ENCODE data around the gene OCA2.
"Not testable (repeated sequence)": the region's sequence is repeated elsewhere in the genome, so short reads cannot be mapped to it uniquely, and the experiment has no call there.

The OCA2 gene

DNA sequence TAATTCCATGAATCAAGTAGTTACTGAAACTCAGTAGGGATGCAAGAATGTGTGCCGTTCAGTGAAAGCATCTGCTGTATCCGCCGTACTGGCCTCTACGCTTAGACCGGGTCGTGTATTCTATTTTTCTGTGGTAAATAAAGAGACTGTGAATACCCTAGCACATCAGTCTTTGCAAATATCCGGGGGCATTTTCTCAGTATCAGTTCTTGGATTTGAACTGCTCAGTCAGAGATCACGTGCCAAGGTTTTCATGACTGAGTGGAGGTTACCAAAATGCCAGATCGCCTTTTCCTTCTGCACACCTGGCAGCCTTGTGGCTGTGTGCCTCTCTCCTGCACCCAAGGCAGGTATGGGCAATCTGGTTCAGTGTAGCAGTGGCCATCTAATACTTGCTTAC is 377.0 kb downstream of the OCA2 start:
- no peak for TF ChIP-seq EZH2phosphoT487 (conservative IDR thresholded peaks at IDR 0.05; ENCODE audit: low read length)
- TF ChIP-seq, protein P1, sequence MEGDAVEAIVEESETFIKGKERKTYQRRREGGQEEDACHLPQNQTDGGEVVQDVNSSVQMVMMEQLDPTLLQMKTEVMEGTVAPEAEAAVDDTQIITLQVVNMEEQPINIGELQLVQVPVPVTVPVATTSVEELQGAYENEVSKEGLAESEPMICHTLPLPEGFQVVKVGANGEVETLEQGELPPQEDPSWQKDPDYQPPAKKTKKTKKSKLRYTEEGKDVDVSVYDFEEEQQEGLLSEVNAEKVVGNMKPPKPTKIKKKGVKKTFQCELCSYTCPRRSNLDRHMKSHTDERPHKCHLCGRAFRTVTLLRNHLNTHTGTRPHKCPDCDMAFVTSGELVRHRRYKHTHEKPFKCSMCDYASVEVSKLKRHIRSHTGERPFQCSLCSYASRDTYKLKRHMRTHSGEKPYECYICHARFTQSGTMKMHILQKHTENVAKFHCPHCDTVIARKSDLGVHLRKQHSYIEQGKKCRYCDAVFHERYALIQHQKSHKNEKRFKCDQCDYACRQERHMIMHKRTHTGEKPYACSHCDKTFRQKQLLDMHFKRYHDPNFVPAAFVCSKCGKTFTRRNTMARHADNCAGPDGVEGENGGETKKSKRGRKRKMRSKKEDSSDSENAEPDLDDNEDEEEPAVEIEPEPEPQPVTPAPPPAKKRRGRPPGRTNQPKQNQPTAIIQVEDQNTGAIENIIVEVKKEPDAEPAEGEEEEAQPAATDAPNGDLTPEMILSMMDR (IDR thresholded peaks at IDR 0.05; ENCODE audit: insufficient read depth, low read length, poor library complexity, severe bottlenecking), result no peak
- Histone ChIP-seq H3K79me2 (ENCODE audit: insufficient read depth, low read length) (no peaks in the 10 kb centered on the region), H4K20me1 (ENCODE audit: low read depth, low read length) (no peaks in the 10 kb centered on the region), H3F3A (ENCODE audit: insufficient read depth) (no peaks in the 10 kb centered on the region), H3K4me2 (ENCODE audit: low read depth, low read length, poor library complexity, severe bottlenecking) (no peak overlapping the region), H2AFZ (ENCODE audit: low read depth, low read length, severe bottlenecking) (no peak overlapping the region), H3K27ac (ENCODE audit: low read depth, low read length) (no peak overlapping the region), H3K4me3 (ENCODE audit: insufficient read depth, low read length, poor library complexity, severe bottlenecking) (no peak overlapping the region), H3K27me3 (ENCODE audit: low read length) (no peaks in the 10 kb centered on the region), H3K9me3 (ENCODE audit: insufficient read depth, low read length) (no peaks in the 10 kb centered on the region), H3K9ac (ENCODE audit: low read length) (no peak overlapping the region), H3K9me2 (replicated peaks; ENCODE audit: insufficient read depth, low read length) (no peaks in the 10 kb centered on the region), H3K36me3 (ENCODE audit: low read length) (no peaks in the 10 kb centered on the region)

DNA sequence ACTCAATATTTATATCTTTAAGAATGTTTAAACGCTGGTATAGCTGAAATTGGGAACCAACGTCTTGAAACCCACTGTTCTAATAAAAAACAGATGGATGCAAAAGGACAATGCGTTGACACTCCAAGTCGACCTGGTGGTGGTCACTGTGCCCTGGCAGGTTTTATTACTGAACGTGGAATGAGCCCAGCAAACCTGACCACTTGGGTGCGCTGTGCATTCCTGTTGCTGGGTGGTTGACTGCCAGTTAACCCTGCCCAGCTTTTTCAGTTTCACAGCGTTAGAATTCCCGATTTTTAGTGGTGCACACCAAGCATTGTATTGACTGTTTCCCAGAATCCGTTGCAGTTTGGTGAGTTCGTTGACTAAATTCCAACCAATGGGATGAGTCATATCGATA is 384.4 kb downstream of the OCA2 start:
- Histone ChIP-seq H3K4me2 (ENCODE audit: low read depth, low read length, poor library complexity, severe bottlenecking) (no peak overlapping the region), H3K9me3 (ENCODE audit: insufficient read depth, low read length) (peaks cover 3% of the 10 kb centered on the region; the same call in 1 of the 2 replicates), H3K9me2 (replicated peaks; ENCODE audit: insufficient read depth, low read length) (no peaks in the 10 kb centered on the region), H3K36me3 (ENCODE audit: low read length) (no peaks in the 10 kb centered on the region), H3K27ac (ENCODE audit: low read depth, low read length) (no peak overlapping the region), H3F3A (ENCODE audit: insufficient read depth) (no peaks in the 10 kb centered on the region), H3K79me2 (ENCODE audit: insufficient read depth, low read length) (no peaks in the 10 kb centered on the region), H2AFZ (ENCODE audit: low read depth, low read length, severe bottlenecking) (no peak overlapping the region), H3K9ac (ENCODE audit: low read length) (no peak overlapping the region), H3K4me3 (ENCODE audit: insufficient read depth, low read length, poor library complexity, severe bottlenecking) (no peak overlapping the region), H4K20me1 (ENCODE audit: low read depth, low read length) (no peaks in the 10 kb centered on the region), H3K27me3 (ENCODE audit: low read length) (no peaks in the 10 kb centered on the region)
- TF ChIP-seq EZH2phosphoT487 (conservative IDR thresholded peaks at IDR 0.05; ENCODE audit: low read length), result no peak
- TF ChIP-seq, protein P1 (IDR thresholded peaks at IDR 0.05; ENCODE audit: insufficient read depth, low read length, poor library complexity, severe bottlenecking), result no peak

DNA sequence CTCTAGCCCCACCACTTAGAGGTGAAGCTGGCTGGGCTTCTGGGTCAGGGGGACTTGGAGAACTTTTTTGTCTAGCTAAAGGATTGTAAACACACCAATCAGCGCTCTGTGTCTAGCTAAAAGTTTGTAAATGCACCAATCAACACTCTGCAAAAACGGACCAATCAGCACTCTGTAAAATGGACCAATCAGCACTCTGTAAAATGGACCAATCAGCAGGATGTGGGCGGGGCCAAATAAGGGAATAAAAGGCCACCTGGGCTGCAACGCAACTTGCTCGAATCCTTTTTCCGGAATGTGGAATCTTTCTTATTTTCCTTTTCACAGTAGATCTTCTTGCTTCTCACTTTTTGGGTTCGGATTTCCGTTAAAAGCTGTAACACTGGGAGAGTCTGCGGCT is 385.3 kb downstream of the OCA2 start:
- not testable (repeated sequence) for H2AFZ ChIP-seq (ENCODE audit: low read depth, low read length, severe bottlenecking); H4K20me1 ChIP-seq (ENCODE audit: low read depth, low read length); H3K79me2 ChIP-seq (ENCODE audit: insufficient read depth, low read length); H3K4me2 ChIP-seq (ENCODE audit: low read depth, low read length, poor library complexity, severe bottlenecking); H3K9me2 ChIP-seq (replicated peaks; ENCODE audit: insufficient read depth, low read length); H3K9me3 ChIP-seq (ENCODE audit: insufficient read depth, low read length); H3F3A ChIP-seq (ENCODE audit: insufficient read depth); H3K4me3 ChIP-seq (ENCODE audit: insufficient read depth, low read length, poor library complexity, severe bottlenecking); H3K9ac ChIP-seq (ENCODE audit: low read length); H3K36me3 ChIP-seq (ENCODE audit: low read length); H3K27me3 ChIP-seq (ENCODE audit: low read length); H3K27ac ChIP-seq (ENCODE audit: low read depth, low read length)

DNA sequence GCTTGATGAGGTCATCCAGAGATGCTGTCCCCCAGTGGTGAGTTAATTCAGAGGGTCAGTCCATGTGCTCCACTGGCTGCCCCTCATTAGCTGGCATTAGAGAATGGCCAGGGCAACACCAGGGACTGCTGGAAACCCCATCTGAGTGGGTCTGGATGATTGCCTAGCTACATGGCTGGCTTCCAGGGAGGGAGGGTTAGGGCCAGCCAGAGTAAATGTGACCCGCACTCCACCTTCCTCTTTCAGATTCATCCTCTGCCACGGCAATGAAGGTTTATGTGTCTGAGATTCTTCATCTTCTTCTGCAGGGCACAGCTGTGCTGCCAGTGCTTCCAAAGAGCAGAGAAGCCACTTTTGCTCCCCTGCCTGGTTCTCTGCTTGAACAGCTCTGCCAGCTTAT is 391.9 kb downstream of the OCA2 start:
- Histone ChIP-seq H3K36me3 (ENCODE audit: low read length) (no peaks in the 10 kb centered on the region), H3K9me3 (ENCODE audit: insufficient read depth, low read length) (no peaks in the 10 kb centered on the region), H3K27me3 (ENCODE audit: low read length) (no peaks in the 10 kb centered on the region), H3K4me2 (ENCODE audit: low read depth, low read length, poor library complexity, severe bottlenecking) (no peak overlapping the region), H4K20me1 (ENCODE audit: low read depth, low read length) (no peaks in the 10 kb centered on the region), H2AFZ (ENCODE audit: low read depth, low read length, severe bottlenecking) (no peak overlapping the region), H3K9ac (ENCODE audit: low read length) (no peak overlapping the region), H3K4me3 (ENCODE audit: insufficient read depth, low read length, poor library complexity, severe bottlenecking) (no peak overlapping the region), H3K9me2 (replicated peaks; ENCODE audit: insufficient read depth, low read length) (no peaks in the 10 kb centered on the region), H3K27ac (ENCODE audit: low read depth, low read length) (no peak overlapping the region), H3K79me2 (ENCODE audit: insufficient read depth, low read length) (no peaks in the 10 kb centered on the region), H3F3A (ENCODE audit: insufficient read depth) (no peaks in the 10 kb centered on the region)
- TF ChIP-seq EZH2phosphoT487 (conservative IDR thresholded peaks at IDR 0.05; ENCODE audit: low read length), result no peak
- TF ChIP-seq, protein P1 (IDR thresholded peaks at IDR 0.05; ENCODE audit: insufficient read depth, low read length, poor library complexity, severe bottlenecking), result no peak
